ENCODE measurements around the gene MACROD2.
"Not testable (repeated sequence)": the region's sequence is repeated elsewhere in the genome, so short reads cannot be mapped to it uniquely, and the experiment has no call there.

The MACROD2 gene

DNA sequence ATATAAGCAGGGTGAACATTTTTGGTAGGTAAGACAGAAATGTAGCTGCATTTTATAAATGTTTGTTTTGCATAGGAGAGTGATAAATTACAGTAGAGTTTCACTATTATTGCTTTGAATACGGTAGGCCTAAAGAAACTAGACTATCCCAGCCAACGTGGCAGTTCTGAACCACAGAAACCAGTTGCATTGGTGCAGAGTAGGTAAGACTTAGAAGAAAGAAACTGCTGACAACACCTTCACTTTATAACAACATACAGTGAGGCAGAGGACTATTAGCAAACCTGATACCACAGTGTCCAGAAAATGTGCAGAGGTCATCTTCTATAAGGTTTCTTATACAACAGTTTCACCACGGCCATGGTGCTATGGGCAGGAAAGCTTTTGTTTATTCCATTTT lies 2011.8 kb downstream of the MACROD2 start:
- no peak for DNase-seq
- in situ Hi-C loops (cut with HindIII; ENCODE audit: low pct_ligation_motif_present, low pct_unique_long_range_greater_than_20kb, low sequenced_read_pairs), result no loop called here

DNA sequence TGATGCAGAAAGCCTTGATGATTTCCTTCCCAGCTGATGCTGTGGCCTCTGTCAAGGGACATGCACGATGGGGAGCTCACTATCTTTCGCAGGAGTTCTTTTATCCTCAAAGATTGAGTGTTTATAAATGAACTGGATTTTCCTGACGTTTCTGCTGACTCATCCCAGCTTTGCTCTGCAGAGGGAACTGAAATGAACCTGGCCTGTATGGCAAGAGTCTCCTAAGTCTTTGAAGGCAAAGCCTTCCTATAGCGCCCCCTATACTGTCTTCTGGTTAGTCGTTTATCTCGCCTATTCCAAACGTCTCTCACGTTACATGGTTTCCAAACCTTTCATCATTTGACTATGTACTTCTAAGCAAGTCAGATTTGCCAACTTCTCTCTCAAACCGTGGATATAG lies 2012.6 kb downstream of the MACROD2 start:
- DNase-seq, result no peak
- in situ Hi-C loops (cut with HindIII; ENCODE audit: low pct_ligation_motif_present, low pct_unique_long_range_greater_than_20kb, low sequenced_read_pairs), result no loop called here

DNA sequence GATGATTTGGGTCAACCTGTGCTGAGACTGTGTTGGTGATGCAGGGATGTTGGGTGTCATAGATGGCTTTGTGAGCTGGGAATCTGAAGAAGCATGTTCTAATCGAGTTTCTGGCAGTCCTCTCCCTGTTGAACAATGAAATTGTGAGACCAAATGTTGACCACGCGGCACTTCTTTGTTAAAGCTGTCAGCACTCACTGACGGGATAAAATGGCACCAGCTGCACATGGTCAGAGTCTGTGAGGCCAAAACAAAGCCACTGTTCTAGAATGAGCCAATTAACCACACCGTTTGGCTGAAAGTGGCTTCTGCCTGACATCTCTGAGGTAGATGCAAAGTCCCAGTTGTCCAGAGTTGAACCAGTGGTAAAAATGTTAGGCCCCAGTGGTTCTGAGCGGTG lies 2015.7 kb downstream of the MACROD2 start:
- in situ Hi-C loops (cut with HindIII; ENCODE audit: low pct_ligation_motif_present, low pct_unique_long_range_greater_than_20kb, low sequenced_read_pairs), result no loop called here
- no peak for DNase-seq

DNA sequence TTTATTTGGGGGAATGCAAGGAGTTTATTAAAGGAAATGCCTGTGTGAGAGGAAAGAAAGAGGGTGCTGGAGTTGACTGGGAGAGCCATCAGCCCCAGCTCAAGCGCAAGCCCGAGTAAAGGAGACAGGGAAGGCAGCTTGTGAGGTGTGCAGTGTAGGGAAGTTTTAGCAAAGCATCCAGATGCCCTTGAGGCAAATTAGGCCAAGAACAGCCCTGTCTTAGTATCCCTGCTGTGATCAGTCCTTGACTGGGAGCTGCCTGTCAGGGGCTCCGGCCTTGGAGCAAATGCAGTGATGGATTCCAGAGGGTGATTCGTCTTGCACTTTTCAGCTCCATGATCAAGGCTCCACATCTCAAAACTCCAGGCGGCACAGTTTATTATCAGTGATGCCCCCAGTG lies 2016.2 kb downstream of the MACROD2 start:
- no peak for DNase-seq
- in situ Hi-C loops (cut with HindIII; ENCODE audit: low pct_ligation_motif_present, low pct_unique_long_range_greater_than_20kb, low sequenced_read_pairs), result no loop called here

DNA sequence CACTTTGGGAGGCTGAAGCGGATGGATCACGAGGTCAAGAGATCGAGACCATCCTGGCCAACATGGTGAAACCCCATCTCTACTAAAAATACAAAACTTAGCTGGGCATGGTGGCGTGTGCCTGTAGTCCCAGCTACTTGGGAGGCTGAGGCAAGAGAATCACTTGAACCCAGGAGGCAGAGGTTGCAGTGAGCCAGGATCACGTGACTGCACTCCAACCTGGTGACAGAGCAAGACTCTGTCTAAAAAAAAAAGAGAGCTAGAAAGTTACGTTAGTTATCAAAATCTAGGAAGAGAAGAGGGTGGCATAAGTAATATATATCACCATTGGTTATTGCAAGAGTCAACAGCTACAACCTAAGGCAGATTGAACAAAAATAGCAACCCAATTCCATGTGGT lies 2017.6 kb downstream of the MACROD2 start:
- in situ Hi-C loops (cut with HindIII; ENCODE audit: low pct_ligation_motif_present, low pct_unique_long_range_greater_than_20kb, low sequenced_read_pairs), result not testable (repeated sequence)

DNA sequence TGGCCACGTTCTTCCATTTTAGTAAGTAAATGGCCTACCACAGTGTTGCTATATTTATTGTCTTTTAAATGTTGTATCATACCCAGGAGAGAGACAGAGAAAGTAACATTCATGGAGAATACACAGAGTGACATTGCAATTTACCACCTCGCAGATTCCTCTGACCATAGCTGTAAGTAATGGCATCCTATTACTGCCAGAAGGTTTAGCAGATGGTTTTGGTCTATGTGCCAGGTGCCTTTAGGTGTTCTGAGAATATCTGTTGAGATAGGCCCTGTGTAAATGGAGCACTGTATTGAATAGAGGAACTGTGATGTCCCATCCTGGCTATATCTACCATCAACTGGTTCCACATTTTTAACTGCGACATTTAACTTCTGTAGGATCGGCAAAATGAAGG lies 2018.3 kb downstream of the MACROD2 start:
- no peak for DNase-seq
- in situ Hi-C loops (cut with HindIII; ENCODE audit: low pct_ligation_motif_present, low pct_unique_long_range_greater_than_20kb, low sequenced_read_pairs), result no loop called here

More for the DNA sequence above, 2017.6 kb downstream of the MACROD2 start:
- DNase-seq, result not testable (repeated sequence)

DNA sequence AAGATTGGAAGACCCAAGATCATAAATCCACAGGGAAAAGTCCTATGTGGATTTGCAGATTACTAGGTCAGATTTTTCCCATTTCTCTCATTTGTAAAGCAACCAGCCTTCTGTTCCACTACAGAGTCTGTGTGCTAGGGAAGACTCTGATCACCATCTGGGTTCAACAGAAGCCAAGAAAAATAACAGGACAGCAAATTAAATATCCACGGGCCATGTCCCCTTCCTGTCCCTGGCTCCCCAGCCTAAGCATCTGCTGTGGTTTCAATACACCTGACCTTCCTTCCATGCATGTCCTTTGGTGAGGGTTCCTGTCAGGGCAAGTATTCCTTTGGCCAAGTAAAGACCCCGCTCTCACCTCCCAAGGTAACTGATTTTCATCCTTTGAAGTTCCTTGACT lies 2019.1 kb downstream of the MACROD2 start:
- in situ Hi-C loops (cut with HindIII; ENCODE audit: low pct_ligation_motif_present, low pct_unique_long_range_greater_than_20kb, low sequenced_read_pairs), result no loop called here
- no peak for DNase-seq

DNA sequence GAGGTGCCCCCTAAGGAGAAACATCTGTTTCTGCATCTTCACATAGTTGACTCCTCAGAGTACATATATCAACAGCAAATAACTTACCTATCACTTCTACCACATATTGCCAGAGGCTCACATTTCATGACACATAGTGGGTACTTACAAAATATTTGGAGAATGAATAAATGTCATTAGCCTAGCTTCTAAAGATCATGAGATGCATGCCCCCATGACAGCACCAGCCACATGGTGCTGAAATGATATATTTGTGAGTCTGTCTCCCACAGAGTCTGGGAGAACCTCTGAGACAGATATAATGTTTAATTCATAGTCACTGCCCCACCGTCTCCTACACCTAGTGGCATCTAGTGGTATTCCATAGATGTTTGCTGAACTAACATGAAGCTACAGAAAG lies 2022.3 kb downstream of the MACROD2 start:
- no peak for DNase-seq
- in situ Hi-C loops (cut with HindIII; ENCODE audit: low pct_ligation_motif_present, low pct_unique_long_range_greater_than_20kb, low sequenced_read_pairs), result no loop called here

DNA sequence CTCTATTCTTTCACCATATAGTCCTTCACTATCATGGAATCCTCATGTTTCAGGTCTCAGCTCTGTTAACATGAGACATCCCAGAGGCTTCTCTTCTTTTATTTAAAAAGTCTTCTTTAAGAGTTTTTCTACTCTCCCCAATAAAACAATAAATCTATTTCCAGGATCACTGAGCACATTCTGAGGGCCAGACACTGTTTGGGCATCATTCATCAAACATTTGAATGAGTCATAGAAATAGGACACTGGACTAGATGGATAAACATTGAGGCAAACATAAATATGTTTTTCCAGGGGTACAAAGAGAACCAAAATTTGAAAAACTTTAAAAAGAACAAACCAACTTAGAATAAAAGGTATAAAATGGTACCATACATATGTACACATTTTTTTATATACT lies 2023.6 kb downstream of the MACROD2 start:
- DNase-seq, result no peak
- in situ Hi-C loops (cut with HindIII; ENCODE audit: low pct_ligation_motif_present, low pct_unique_long_range_greater_than_20kb, low sequenced_read_pairs), result no loop called here

DNA sequence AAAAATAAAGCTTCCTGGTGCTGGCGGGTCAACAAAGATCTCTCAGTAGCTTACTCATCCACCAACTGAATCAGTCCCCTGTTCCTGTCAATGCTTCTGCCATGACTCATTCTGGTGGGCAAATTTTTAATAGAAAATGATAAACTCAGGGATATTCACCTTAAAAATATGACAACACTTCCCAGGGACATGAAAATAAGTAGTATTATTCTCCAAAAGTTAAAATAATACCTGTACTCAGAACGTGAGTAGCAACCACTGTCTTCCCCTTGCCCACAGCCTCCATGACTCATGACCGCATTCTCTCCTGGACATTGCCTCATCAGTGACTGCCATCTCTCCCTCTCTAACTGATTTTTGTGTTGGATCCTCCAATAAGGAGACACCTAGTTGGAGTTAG lies 2025.7 kb downstream of the MACROD2 start:
- peak; percentile 68 for DNase-seq
- in situ Hi-C loops (cut with HindIII; ENCODE audit: low pct_ligation_motif_present, low pct_unique_long_range_greater_than_20kb, low sequenced_read_pairs), result no loop called here

DNA sequence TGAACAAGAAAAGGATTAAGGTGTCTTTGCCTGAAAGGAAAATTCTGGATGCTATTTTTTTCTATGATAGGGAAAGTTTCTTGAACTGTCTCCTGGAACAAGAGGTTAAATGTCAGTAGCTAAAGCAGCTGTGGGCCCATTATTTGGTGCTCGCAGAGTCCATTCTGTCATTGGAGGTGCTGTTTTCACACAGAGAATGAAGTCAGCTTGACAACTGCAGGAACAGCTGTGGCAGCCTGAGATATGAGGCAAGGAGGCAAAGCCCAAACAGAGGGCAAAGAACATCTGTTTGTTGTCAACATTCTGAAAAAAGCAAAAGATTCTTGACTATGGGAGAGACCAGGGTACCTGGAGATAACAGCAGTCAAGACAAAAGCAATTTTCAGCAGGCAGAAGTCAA lies 2029.8 kb downstream of the MACROD2 start:
- in situ Hi-C loops (cut with HindIII; ENCODE audit: low pct_ligation_motif_present, low pct_unique_long_range_greater_than_20kb, low sequenced_read_pairs), result no loop called here
- no peak for DNase-seq

DNA sequence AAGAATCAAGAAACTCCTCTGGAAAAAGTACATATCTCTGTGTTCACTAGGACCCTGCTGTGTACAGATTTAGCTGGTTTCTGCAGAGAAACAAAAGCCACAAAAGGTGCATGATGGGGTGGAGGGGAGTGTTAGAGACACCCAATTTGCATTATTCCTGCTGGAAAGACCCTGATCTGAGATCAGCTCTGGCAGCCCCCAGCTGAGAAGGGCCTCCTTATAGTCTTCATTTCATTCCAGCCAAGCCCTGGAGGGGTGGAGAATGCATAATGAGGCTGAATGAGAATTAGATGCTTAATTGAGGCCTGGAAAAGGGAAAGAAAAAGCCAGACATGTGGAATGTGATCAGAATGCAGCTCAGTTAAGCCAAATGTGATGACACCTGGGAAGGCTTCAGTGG lies 2032.4 kb downstream of the MACROD2 start:
- DNase-seq, result no peak
- in situ Hi-C loops (cut with HindIII; ENCODE audit: low pct_ligation_motif_present, low pct_unique_long_range_greater_than_20kb, low sequenced_read_pairs), result no loop called here

DNA sequence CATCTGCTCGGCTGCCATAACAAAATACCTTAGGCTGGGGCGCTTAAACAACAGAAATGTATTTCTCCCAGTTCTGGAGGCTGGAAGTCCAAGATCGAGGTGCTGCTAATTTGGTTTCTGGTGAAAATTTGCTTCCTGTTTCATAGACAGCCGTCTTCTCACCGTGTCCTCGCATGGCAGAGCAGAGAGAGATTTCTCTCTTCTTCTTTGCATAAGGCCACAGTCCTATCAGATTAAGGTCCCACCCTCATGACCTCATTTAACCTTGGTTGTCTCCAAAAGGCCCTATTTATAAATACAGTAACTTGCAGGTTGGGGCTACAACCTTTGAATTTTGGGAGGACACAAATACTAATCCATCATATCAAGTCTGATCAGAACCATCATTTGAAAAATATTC lies 2033.6 kb downstream of the MACROD2 start:
- in situ Hi-C loops (cut with HindIII; ENCODE audit: low pct_ligation_motif_present, low pct_unique_long_range_greater_than_20kb, low sequenced_read_pairs), result no loop called here
- DNase-seq, result no peak

DNA sequence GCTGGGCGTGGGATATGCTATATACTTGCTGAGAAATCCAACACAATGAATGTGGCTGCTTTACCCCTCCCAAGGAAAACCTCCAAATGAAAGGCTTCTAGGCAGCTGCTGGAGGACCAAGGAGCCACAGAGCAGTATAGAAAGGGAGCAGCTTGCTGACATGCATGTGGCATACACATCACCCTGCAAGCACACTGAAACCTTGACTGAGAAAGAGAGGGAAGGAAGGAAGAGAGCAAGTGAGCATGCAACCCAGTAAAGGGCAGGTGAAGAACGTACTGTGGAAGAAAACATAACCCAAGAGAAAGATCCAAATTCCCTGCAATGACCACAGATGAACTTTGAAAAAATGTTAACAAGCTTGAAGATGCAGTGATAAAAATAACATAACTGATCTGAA lies 2034.9 kb downstream of the MACROD2 start:
- in situ Hi-C loops (cut with HindIII; ENCODE audit: low pct_ligation_motif_present, low pct_unique_long_range_greater_than_20kb, low sequenced_read_pairs), result no loop called here
- no peak for DNase-seq

DNA sequence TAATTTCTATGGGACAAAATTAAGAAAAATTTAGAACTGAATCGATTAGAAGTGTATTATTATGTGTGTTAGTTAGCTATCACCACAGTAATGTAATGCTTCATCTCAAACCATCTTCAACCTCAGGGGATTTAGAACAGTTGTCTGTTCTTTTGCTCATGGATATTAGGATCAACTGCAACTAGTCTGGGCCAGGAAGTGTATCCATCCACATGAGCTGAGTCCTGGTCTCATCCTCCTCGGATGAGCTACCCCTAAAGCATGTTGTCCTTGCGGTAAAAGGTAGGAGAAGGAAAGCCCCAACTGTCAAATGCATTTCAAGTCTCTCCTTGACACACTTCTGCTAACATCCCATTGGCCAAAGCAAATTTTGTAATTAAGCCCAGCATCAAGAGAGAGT lies 2040.3 kb downstream of the MACROD2 start:
- DNase-seq, result no peak
- in situ Hi-C loops (cut with HindIII; ENCODE audit: low pct_ligation_motif_present, low pct_unique_long_range_greater_than_20kb, low sequenced_read_pairs), result no loop called here

DNA sequence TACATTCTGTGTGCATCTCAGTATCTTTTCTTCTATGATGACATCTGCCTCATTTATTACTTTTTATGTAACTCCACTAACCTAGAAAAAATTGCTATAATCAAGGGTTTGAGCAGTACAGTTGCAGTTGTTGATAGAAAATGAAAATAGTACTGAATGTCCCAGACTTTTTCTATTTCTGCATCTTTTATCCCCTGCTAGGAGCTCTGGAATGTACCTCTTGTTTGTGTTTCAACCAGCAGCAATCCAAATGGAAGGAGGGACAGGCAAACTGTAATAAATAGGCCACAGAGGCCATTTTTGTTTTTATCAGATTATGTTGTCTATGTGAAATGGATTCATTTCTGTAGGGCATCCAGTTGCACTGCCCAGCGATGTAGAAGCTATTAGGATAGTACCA lies 2041.0 kb downstream of the MACROD2 start:
- in situ Hi-C loops (cut with HindIII; ENCODE audit: low pct_ligation_motif_present, low pct_unique_long_range_greater_than_20kb, low sequenced_read_pairs), result no loop called here
- DNase-seq, result no peak

DNA sequence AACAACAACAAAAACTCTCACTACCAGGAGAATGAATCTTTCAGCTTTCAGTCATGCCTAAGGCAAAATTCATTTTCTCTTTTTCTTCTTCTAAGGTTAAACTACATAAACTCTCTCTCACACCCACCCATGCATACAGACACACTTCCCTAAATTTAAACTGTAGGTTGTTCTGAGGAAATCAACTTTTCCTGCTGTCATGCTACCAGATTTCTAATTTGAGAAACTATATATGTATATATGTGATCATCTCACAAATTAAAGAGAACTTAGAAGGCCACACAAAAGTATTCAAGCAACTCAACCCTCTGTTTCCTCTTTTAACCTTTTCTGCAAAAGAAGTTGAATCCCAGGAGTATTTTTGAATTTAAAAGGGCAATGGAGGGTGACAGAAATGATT lies 2045.4 kb downstream of the MACROD2 start:
- DNase-seq, result no peak
- in situ Hi-C loops (cut with HindIII; ENCODE audit: low pct_ligation_motif_present, low pct_unique_long_range_greater_than_20kb, low sequenced_read_pairs), result no loop called here

DNA sequence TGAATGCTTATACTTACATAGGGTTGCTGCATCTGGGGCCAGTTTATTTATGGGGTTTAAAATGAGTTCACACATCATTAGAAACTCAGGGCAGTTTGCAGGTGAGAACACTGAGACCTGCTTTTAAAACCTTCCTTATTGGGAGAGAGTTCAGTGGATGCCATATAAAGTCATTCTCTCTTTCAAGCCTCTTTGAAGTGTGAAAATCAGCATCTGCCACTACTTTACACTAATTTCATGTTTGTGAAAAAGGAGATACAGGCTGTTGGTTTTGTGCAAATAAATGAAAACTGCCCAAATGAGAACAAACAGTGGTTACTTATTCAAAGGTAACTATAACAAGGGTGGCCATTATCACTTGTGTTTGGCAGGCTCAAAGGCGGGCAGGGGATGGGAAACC lies 2047.4 kb downstream of the MACROD2 start:
- in situ Hi-C loops (cut with HindIII; ENCODE audit: low pct_ligation_motif_present, low pct_unique_long_range_greater_than_20kb, low sequenced_read_pairs), result no loop called here
- no peak for DNase-seq

DNA sequence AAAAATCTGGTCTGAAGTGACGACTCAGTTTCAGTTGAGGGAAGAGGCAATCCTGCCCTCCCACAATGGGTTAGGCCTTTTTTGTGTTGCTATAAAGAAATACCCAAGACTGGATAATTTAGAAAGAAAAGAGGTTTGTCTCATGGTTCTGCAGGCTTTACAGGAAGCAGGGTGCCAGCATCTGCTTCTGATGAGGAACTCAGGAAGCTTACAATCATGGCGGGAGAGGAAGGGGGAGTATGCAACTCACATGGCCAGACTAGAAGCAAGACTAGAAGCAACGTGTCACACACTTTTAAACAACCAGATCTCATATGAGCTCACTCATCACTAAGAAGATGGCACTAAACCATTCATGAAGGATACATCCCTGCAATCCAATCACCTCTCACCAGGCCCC lies 2048.6 kb downstream of the MACROD2 start:
- in situ Hi-C loops (cut with HindIII; ENCODE audit: low pct_ligation_motif_present, low pct_unique_long_range_greater_than_20kb, low sequenced_read_pairs), result no loop called here
- no peak for DNase-seq

DNA sequence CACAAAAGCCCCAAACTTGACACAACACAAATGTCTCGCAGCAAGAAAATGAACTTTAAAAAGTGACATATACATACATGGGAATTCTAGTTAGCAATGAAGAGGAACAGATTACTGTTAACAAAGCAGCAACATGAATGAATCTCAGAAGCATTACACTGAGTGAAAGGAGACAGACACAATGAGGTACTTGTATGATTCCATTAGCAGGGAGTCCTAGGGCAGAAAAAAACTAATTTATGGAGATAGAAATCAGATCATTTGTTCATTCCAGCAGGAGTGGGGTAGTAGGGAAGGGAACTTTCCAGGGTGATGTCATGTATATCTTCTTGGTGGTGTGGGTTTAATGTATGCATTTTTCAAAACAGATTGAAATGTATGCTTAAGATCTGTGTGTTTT lies 2053.6 kb downstream of the MACROD2 start:
- in situ Hi-C loops (cut with HindIII; ENCODE audit: low pct_ligation_motif_present, low pct_unique_long_range_greater_than_20kb, low sequenced_read_pairs), result no loop called here

DNA sequence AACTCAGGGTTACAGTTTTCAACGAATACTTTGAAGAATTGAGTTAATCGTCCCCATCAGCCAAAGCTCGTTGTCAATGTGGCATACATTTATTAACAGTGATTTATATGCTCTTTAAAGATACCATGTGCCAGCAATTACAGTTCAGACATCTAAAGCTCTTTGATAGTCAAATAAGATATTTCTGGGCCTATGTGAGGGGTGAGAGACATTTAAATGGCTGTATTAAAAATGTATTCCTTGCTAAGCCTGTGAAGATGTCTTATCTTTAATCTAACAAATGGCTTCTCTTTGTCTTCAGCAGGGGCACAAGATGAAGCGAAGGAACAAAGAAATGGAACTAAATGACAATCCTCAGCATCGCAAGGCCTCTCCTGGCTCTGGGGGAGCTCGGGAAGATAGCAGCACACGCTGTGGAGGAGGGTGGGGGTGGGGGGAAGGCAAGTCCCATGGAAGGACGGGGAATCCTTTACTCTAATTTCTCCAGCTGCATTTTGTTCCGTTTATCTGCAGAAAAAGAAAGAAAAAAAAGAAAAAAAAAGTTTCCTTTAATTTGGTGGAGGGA lies 2054.3 kb downstream of the MACROD2 start:
- in situ Hi-C loops (cut with HindIII; ENCODE audit: low pct_ligation_motif_present, low pct_unique_long_range_greater_than_20kb, low sequenced_read_pairs), result no loop called here
- DNase-seq, result no peak

More for the DNA sequence above, 2053.6 kb downstream of the MACROD2 start:
- no peak for DNase-seq

All from ACHN (cell line).